ENCODE measurements around the gene AP3B1.

GRCh38 chr5:78003450-78003849, 291.0 kb downstream of the AP3B1 start:
- TF ChIP-seq, protein P1, sequence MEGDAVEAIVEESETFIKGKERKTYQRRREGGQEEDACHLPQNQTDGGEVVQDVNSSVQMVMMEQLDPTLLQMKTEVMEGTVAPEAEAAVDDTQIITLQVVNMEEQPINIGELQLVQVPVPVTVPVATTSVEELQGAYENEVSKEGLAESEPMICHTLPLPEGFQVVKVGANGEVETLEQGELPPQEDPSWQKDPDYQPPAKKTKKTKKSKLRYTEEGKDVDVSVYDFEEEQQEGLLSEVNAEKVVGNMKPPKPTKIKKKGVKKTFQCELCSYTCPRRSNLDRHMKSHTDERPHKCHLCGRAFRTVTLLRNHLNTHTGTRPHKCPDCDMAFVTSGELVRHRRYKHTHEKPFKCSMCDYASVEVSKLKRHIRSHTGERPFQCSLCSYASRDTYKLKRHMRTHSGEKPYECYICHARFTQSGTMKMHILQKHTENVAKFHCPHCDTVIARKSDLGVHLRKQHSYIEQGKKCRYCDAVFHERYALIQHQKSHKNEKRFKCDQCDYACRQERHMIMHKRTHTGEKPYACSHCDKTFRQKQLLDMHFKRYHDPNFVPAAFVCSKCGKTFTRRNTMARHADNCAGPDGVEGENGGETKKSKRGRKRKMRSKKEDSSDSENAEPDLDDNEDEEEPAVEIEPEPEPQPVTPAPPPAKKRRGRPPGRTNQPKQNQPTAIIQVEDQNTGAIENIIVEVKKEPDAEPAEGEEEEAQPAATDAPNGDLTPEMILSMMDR (IDR thresholded peaks at IDR 0.05), result no peak
- TF ChIP-seq POLR2A (IDR thresholded peaks at IDR 0.05), result no peak

All from Peyer's patch (tissue), 4 donors.